HG02642 (cell line): ENCODE data around the gene TCEANC2.
"Not testable (repeated sequence)": the region's sequence is repeated elsewhere in the genome, so short reads cannot be mapped to it uniquely, and the experiment has no call there.

Experiments
- ATAC-seq: cut with Tn5 transposase; IDR thresholded peaks from one replicate; pipeline ENCODE4 v1.9.1; 2021; ENCODE audit warnings: mild to moderate bottlenecking; ENCODE audit not compliant: unreplicated experiment, poor library complexity

TCEANC2 gene

DNA sequence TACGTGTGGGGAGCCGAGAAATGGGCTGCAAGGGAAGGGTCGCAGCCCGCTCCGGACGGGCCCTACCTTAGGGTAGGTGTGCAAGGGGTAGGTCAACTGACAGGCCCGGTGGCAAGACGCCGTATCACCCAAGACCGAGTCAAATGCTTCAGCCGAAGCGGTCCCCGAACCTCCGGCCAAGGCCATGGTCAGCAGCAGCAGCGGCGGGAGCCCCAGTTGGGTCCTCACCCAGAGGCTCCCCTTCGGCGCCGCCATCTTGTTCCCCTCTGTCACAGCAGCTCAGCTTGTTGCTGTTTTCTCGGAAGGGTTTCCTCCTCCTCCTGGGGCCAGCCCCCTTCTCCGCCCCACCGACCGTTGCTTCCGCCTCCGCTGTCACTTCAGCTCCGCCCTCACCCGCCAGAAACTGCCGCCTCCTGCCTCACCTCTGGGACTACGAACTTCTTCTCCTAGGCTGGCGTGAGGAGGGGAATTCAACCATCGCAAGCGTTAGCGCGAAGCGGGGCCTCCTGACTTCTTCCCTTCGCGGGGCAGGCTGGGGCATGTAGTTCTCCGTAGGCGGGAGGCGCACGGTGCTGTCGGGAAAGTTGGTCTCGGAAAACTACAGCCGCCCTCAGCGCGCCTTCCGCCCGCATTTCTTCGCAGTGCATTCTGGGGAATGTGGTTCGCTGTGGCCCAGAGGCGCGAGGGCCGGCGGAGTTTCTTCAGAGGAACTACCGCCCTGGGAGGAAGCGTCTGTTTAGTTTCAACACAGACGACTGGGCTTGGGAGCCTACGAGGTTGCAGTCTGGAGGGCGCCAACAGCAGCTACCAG lies at the start of gene TCEANC2, which contains the start of gene TMEM59:
Gene TCEANC2, plus strand, starts transcription at position 675 of the 811 bp plus-strand sequence. CDS start 815 bp downstream, outside the sequence.
Gene TMEM59, minus strand, starts transcription at position 271 of the 811 bp plus-strand sequence. Its CDS starts 16 bp downstream, at position 255.
- ATAC-seq, result peak; percentile 93

DNA sequence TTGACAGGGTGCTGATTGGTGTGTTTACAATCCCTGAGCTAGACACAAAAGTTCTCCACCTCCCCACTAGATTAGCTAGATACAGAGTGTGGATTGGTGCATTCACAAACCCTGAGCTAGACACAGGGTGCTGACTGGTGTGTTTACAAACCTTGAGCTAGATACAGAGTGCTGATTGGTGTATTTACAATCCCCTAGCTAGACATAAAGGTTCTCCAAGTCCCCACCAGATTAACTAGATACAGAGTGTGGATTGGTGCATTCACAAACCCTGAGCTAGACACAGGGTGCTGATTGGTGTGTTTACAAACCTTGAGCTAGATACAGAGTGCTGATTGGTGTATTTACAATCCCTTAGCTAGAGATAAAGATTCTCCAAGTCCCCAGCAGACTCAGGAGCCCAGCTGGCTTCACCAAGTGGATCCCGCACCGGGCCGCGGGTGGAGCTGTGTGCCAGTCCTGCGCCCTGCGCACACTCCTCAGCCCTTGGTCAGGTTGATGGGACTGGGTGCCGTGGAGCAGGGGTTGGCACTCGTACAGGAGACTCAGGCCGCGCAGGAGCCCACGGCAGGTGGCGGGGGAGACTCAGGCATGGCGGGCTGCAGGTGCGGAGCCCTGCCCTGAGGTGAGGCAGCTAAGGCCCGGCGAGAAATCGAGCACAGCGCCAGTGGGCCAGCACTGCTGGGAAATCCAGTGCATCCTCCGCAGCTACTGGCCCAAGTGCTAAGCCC lies 49.5 kb upstream of the TCEANC2 start:
- ATAC-seq, result not testable (repeated sequence)

DNA sequence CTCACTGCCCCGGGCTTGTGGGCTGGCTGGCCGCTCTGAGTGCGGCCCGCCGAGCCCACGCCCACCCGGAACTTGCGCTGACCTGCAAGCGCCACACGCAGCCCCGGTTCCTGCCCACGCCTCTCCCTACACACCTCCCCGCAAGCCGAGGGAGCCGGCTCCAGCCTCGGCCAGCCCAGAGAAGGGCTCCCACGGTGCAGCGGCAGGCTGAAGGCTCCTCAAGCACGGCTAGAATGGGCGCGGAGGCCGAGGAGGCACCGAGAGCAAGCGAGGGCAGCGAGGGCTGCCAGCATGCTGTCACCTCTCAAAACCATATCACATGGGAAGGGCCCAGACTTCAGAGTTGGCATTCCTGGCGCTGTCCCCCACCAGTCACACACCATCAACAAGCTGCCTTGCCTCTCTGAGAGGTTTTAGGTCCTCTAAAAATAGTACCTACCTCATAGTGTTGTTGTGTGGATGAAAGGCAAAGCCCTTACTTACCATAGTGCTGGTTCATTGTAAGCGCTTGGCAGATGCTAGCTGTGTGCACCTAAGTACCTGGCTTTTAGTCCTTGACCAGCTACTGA lies 48.8 kb upstream of the TCEANC2 start:
- no peak for ATAC-seq

DNA sequence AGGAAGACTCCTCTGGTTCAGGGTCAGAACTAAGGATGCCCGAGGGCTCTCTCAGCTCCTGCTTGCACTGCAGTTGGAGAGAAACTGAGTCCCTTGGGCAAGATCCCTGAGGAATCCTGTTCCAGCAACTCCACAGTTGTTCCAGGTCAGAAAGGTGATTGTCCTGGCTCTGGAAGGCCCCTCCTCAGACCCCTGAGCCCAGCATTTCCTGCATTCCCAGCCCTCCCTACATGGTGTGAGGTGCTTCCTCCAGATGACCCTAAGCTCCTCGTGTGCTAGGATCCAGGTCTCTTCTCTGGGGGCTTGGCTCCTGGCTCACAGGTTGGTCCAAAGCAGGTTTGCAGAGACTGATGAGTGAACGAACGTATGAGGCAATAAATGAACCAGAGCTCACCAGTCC lies 46.9 kb upstream of the TCEANC2 start:
- ATAC-seq, result no peak

DNA sequence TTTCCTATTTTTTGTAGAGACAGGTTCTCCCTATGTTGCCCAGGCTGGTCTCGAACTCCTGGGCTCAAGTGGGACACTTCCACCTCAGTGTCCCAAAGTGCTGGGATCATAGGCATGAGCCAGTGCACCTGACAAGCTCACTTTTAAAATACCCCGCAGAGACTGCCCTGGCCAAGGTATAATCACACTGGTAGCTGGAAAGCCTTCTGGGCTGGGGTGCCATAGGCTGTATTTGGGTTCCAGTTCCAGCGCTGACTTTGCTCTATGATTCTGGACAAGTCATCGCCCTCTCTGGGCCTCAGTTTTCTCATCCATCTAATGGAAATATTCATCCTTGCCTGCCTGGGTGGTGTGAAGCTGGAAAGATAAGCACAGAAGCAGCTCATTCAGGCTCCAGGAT lies 45.8 kb upstream of the TCEANC2 start:
- no peak for ATAC-seq

DNA sequence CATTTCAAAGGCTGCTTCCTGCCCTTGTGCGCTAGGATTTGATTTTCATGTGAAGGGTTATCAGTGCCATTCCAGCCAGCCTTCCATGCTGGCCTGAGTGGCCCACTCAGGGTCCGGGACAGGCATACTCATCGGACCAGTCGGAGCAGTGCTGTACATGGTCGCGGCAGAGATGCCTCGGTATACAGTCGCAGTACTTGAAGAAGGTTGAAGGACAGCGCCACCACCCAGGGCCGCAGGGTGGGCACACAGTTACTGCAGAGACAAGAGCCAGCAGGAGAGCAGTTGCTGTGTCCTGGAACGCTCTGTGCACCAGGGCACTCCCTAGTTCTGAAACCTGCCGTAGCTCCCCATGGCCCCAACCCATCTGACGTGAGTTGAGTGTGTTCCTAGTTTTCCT lies 44.5 kb upstream of the TCEANC2 start:
- ATAC-seq, result no peak

DNA sequence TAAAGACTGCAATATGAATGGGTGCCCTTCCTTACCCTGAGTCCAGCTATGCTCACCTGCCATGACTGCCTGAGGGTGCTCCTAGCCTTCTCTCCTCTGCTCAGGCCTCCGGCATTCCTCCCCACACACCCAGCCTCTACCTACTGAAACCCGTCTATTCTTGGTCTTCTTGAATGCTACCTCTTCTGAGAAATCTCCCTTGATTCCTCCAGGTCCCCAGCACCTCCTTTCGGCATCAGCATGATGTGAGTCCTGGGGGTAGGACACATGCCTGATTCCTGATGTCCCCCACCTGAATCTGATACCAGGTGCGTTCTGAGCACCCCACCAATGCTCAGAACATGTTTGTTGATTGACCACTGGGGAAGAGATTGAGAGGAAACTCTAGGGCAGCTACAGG lies 44.0 kb upstream of the TCEANC2 start:
- ATAC-seq, result no peak

DNA sequence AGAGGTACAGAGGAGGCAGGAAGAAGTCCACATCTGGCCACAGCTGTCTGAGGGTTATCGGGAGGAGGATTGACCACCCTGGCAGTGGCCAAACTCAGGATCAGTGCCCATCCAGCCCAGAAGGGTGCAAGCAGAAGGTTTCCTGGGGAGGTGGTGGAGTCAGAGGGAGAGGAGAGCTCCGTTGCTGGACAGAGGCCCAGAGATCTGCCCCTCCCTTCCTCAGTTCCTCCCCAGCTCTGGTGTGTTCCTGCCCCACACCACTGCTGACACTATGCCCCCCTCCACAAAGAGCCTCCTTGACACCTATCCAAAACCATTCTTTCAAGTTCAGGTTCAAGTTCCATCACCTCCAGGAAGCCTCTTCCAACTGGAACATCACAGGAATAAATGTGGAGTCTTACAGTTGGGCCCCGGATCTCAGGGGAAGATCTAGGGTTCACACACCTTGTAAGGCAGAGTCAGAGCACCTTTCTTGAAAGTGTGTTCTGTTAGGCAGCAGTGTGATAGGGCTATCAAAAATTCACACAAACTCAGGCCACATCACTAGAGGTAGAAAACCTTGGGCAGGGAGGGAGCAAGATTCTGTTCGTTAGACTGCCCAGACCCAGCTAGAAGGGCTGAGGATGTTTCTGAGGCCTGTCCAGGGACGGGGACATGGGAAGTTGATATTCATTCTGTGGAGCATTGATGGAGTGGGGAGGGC lies 42.8 kb upstream of the TCEANC2 start:
- ATAC-seq, result no peak

DNA sequence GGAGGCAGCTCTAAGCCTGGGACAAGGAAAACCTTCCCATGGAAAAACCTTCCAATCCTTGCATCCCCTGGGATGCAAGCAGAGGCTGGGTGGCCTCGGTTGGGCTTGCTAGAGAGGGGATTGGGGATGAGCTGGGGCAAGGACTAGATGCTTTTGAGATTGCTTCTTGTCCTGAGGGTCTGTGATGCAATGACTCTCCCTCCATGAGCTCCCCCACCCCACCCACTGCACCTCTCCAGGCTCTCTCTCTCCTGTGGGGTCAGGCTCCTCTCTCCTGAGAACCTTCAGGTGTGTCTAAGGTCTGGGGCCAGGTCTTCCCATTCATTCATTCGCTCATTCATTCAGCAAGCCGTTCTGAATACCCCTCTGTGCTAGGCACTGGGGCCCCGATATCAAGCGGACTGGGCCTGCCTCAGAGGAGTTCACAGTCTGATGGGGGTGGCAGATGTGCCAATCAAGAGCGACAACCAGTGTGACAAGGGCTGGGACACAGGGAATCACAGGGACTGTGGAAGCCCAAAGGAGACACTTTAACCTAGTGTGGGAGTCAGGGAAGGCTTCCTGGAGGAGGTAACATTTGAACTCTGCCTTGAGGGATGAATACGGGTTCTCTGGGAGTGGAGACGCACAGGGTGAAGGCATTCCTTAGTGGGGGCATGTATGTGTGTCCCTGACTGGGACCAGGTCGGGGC lies 41.9 kb upstream of the TCEANC2 start:
- ATAC-seq, result no peak

DNA sequence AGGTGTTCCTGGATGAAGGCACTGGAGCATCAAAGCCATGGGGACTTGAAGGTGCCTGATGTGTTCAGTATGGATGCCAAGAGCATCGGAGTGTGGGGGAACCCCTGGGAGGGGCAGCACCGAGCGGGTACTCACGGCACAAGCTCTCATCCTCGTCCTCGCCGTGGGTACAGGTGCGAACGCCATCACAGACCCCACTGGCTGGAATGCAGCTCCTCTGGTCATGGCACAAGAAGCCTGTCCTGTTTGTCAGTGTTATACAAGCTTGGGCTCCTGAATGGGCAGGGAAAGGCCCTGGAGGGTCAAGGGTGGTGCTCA lies 41.4 kb upstream of the TCEANC2 start:
- no peak for ATAC-seq

DNA sequence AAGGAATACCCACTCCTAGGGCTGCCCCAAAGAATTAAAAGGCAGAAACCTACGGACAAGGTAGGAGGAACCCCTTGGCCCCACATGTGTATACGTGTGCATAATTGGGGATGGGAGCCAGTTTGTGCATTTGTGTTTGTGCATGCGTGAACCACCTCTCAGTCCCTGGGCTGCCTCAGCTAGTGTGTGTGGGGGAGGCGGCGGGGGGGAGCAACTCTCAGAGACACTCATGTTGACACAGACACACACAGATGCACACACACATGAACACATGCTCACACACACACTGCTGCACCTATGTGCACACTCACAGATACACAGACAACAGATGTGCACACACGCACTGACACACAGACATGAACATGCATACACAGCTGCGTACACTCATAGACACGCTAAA lies 40.5 kb upstream of the TCEANC2 start:
- ATAC-seq, result no peak

DNA sequence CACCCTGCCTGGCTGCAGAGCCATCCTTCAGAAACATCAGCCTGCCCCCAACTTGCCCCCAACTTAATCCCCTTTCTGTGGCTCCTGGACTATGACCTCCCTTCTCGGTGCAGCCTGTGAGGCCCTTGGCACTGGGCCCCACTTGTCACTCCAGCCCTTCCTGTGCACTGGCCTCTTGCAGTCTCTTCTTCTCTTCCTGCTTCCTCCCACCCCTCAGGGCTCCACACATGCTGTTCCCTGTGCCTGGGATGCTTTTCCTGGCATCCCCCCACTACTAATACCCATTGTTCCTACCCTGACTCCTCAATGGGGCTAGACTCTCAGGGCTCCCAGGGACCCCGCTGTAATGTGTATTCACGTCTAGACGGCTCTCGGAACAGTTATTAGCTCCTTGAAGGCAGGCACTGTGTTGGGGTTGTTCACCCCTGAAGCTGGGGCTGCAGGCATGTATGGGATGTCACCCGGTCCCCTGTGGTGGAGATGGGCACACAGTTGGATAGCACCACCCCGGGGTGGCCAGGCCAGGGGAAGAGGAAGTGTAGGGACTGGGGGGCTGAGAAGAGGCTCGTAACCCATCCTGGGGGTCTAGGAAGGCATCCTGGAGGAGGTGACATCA lies 39.9 kb upstream of the TCEANC2 start:
- ATAC-seq, result no peak

DNA sequence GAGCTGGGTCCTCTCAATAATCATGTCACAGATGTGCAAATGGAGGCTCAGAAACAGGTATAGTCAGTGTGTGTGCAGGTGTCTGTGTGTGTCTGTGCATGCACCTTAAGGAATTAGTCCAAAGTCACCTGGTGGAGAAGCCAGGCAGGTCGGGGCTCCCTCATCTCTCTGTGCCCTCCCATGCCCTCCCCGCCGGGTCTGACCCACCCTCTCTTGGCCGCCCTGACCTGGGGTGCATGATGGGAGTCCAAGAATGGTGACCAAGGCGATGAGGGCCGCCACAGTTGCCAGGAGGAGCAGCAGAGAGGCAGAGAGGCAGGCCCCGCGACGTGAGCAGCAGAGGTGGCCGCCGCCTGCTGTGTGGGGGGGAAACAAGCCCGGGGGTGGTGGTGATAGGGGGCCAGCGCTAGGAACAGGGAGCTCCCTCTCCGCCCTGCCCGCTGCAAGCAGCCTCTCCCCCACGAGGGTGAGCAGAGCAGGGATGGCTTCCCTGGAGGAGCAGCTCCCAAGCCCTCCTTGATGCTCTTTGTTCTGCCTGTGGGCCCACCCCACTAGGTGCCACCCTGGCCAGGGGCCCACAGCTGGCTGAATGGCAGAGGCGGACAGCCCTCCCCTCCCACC lies 39.3 kb upstream of the TCEANC2 start:
- ATAC-seq, result no peak

DNA sequence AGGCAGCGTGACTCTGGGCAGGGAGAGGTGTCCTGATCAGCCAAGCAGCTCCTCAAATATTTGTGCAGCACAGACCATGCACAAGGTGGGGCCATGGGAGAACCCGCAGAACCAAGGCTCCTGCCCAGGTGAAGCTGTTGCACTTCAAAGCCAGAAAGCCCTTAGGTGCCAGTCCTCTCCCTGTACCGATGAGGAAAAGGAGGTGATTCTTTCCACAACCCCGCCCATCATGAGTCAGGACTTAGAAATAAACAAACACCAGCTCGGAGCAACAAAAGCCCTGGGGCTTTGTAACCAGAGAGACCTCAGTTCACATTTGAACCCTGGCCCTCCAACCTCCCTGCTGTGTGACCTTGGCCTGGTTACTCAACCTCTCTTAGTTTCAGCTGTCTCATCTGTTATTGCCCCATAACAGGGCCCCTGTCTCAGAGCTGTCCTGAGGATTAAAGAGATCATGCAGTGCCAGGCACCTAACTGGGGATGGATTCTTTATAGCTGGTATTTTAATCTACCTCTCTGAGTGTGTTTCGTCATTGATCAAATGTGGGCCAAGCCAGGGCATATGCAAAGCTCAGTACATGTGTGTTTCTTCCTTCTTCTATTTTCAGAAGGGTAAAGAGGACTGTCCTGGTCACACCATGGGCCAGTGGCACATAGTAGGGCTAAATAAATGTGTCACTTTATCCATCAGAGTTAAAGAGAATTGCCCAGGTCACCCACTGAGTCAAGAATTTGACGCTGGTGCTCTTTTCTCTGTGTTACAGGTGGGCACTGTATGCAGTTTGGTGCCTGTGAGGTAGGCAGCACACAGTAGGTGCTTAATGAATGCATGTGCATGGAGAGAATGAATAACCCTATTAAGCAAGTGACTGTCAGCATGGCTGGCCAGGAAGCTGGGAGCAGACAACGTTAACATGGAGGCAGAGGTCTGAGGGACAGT lies 36.8 kb upstream of the TCEANC2 start:
- no peak for ATAC-seq

DNA sequence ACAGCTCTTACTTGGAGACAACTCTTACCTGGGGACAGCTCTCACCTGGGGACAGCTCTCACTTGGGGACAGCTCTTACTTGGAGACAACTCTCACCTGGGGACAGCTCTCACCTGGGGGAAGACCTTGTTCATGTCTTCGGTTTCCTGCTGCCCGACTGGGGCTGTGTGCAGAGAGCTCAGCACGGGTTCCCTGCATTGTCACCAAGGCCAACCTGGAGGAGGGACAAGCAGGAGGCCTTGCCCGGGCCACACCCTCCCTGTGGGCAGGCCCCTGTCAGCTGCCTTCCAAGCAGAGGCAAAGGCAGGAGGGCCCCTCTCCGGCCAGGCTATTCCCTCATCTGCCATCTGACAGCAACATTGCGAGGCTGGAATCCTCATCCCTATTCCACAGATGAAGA lies 35.4 kb upstream of the TCEANC2 start, which contains the start of gene LDLRAD1:
Gene LDLRAD1, minus strand, starts transcription at position 208 of the 400 bp plus-strand sequence. Its CDS starts 74 bp downstream, at position 134.
- no peak for ATAC-seq

DNA sequence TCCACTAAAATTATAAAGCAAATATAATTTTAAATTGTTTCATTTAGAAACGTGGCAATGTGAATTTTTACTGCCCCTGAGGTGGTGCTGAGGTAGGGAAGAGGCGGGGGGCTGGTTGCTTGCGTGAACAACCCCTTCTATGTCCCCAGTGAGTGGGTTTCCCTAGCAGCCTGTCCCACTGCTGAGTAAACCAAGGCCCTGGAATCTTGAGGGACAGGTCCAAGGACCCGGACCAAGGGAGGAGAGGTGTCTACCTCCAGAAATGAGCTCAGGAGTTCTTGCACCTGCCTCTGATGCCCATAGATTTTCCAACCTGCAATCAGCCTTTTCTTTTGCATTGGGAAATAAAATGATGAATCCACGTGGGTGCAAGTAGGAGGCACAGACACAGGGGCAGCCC lies 34.8 kb upstream of the TCEANC2 start:
- no peak for ATAC-seq

DNA sequence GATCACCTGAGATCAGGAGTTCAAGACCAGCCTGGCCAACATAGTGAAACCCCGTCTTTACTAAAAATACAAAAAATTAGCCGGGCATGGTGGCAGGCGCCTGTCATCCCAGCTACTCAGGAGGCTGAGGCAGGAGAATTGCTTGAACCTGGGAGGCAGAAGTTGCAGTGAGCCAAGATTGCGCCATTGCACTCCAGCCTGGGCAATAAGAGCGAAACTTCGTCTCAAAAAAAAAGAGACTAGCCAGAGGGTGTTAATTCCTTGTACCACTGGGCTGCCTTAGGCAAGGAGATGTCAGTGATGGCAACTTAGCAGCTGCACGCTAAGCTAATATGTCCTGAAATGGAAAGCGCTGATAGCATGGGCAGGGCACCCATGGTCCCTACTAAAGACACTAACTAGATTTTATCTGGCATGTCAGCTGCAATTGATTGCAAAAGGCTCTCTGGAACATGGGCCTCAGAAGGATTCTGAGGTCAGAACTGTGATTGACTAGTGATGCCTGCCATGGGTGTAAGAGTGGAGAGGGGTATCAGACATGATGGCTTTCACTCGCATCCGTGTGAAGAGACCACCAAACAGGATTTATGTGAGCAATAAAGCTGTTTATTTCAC lies 33.7 kb upstream of the TCEANC2 start:
- not testable (repeated sequence) for ATAC-seq

DNA sequence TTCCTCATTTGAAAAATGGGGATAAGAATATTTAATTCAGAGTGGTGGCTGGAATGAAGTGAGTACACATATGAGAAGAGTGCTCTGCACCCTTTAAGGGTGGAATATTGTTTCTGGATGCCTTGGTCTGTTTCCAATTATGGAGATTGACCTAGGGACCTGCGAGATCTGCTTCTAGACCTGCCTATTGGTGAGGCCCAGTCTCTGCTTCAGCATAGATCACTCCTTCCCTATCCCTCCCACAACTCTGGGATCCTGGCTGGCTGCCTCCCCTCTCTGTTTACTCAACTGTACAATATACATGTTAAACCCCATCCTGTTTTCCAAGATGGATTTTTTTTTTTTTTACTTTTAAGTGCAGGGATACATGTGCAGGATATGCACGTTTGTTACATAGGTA lies 29.1 kb upstream of the TCEANC2 start:
- no peak for ATAC-seq
